Cardiac muscle cell (in vitro differentiated cells and primary cell): ENCODE measurements around the gene SCARF2. TPM values are rescaled to one million over a fixed set of nuclear protein-coding genes. Genes with fewer than 3 reads are reported as not detected.
"Not testable (repeated sequence)": the region's sequence is repeated elsewhere in the genome, so short reads cannot be mapped to it uniquely, and the experiment has no call there.

Source experiments
- DNase-seq, 2 donors: peaks; one replicate each; pipeline versions ENCODE4 v3.0.0 to v3.0.0-alpha.2; 2010 to 2017; ENCODE audit warnings: low read depth in 1 of 2, low spot score in 1 of 2
- H3K27ac ChIP-seq: fragments of 200-600 bp; sonication (generic); 2 replicates; pipeline ENCODE4 v1.5.1; 2016
- H3K27me3 ChIP-seq: fragments of 200-600 bp; sonication (generic); 2 replicates; pipeline ENCODE4 v1.6.0; 2016; ENCODE audit warnings: control low read depth
- H3K36me3 ChIP-seq: fragments of 200-600 bp; sonication (generic); 2 replicates; pipeline ENCODE4 v1.5.1; 2016; ENCODE audit warnings: control low read depth
- H3K4me1 ChIP-seq: fragments of 200-600 bp; sonication (generic); 2 replicates; pipeline ENCODE4 v1.8.1; 2017; ENCODE audit warnings: low read depth, mild to moderate bottlenecking, mixed run types
- H3K4me3 ChIP-seq: fragments of 200-600 bp; sonication (generic); 2 replicates; pipeline ENCODE4 v1.5.1; 2016; ENCODE audit warnings: mild to moderate bottlenecking
- H3K9me3 ChIP-seq: fragments of 200-600 bp; sonication (generic); 2 replicates; pipeline ENCODE4 v1.5.1; 2017; ENCODE audit warnings: low read depth, mild to moderate bottlenecking, control low read depth
- polyA plus RNA-seq: library from polyadenylated mRNA; unstranded; fragments of >200 nt; fragmentation: Nextera tagmentation; extraction: Ambion mirVana; gene quantifications from 2 replicates; pipeline ENCODE4 v1.2.1, GENCODE V29; 2016
- total RNA-seq: library from RNA; depleted of rRNA; stranded (reverse); fragments of >200 nt; gene quantifications from 2 replicates; pipeline ENCODE4 v1.2.3, GENCODE V29; 2016
- TF ChIP-seq, protein P1 (sequence below): IDR thresholded peaks from 2 replicates; pipeline ENCODE4 v1.5.1; 2012; ENCODE audit warnings: low read depth, mild to moderate bottlenecking, low read length

SCARF2 gene
- total and polyA plus RNA-seq, 2 experiments from 2014 or later, result 38.0 to 66.1 TPM

DNA sequence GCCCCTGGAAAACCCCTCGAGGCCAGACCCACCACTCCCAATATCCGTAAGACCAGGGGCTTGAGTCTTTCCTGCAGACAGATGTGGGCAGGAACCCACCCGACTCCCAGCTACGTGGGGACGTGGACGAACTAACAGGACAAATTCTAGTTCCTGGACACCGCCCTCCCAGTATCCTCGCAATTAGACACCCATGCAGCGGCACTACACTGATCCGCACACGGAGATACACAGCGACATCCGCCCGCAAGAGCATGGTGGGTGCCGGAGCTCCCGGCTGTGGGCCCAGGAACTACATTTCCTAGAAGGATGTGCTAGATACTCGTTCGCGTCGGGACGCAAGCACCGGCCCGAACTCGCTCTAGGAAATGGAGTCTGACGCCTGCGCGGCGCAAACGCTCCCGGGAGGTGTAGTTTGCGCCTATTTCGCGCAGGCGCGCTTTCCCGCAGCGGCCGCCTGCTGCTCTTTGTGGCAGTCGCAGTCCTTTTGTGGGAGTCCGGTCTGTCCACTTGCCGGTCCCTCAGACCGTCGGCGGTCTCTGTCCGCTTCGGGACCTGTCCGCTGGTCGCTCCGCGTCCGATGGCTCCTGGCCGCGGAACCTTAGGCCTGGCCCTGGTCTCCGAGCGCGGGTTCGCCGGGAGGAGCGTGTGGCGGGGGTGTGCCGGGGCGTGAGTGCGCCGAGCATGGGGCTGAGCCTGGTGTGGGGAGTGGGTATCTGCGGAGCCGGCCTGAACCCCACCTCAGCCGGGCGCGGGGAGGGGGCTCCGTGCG, 43.7 kb downstream of the SCARF2 start, which contains the start of gene ZNF74:
TSS of gene ZNF74 (plus strand) at position 447 of the 772 bp plus-strand sequence. CDS start 478 bp downstream, outside the sequence.
- H3K4me3 ChIP-seq, result peak within 1 kb of the TSS; percentile 78
- H3K36me3 ChIP-seq, result no peaks in the 10 kb centered on the region
- H3K27ac ChIP-seq, result peak within 1 kb of the TSS; percentile 90
- DNase-seq, result peak; percentile 95
- TF ChIP-seq, protein P1, sequence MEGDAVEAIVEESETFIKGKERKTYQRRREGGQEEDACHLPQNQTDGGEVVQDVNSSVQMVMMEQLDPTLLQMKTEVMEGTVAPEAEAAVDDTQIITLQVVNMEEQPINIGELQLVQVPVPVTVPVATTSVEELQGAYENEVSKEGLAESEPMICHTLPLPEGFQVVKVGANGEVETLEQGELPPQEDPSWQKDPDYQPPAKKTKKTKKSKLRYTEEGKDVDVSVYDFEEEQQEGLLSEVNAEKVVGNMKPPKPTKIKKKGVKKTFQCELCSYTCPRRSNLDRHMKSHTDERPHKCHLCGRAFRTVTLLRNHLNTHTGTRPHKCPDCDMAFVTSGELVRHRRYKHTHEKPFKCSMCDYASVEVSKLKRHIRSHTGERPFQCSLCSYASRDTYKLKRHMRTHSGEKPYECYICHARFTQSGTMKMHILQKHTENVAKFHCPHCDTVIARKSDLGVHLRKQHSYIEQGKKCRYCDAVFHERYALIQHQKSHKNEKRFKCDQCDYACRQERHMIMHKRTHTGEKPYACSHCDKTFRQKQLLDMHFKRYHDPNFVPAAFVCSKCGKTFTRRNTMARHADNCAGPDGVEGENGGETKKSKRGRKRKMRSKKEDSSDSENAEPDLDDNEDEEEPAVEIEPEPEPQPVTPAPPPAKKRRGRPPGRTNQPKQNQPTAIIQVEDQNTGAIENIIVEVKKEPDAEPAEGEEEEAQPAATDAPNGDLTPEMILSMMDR, result no peak
- no peaks in the 10 kb centered on the region for H3K27me3 ChIP-seq
- H3K4me1 ChIP-seq, result peaks cover 11% of the 10 kb centered on the region
- no peaks in the 10 kb centered on the region for H3K9me3 ChIP-seq

DNA sequence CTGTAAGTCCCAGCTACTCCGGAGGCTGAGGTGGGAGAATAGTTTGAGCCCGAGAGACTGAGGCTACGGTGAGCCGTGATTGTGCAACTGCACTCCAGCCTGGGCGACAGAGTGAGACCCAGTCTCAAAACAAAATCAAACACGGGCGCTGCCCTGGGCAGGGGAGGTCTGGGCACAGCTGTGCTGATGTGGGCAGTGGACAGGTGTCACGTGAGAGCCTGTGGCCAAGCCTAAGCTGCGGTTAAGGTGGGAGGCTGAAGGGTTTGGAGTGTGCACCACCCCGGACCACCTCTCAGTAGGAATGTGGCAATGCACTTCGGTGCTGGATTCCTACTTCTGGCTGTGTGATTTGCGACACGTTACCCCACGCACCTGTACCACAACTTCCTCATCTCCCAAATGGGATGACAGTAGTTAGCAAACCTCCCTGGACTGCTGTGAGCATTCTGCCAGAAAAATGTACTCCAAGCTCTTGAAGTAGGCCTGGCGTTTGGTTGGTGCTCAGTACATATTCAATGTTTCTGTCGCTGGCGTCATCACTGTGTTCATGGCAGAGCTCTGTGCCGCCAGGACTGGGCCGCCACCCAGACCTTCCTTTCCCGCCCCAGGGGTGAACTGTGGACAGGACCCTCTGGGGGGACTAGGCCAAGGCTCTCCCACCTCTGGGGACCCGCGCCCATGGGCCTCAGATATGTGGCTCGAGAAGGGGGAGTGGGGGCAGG, 44.5 kb downstream of the SCARF2 start:
- H3K4me1 ChIP-seq, result peaks cover 11% of the 10 kb centered on the region
- no peaks in the 10 kb centered on the region for H3K27me3 ChIP-seq
- DNase-seq, result no peak
- no peak overlapping the region for H3K4me3 ChIP-seq
- H3K27ac ChIP-seq, result peak overlapping the region; percentile 48
- no peaks in the 10 kb centered on the region for H3K9me3 ChIP-seq
- no peaks in the 10 kb centered on the region for H3K36me3 ChIP-seq
- TF ChIP-seq, protein P1, result no peak

GRCh38 chr22:20392365-20392881, 45.2 kb downstream of the SCARF2 start:
- H3K4me3 ChIP-seq, H3K27me3 ChIP-seq, H3K27ac ChIP-seq, H3K36me3 ChIP-seq, DNase-seq, H3K9me3 ChIP-seq: not testable (repeated sequence)
- peaks cover 11% of the 10 kb centered on the region for H3K4me1 ChIP-seq

DNA sequence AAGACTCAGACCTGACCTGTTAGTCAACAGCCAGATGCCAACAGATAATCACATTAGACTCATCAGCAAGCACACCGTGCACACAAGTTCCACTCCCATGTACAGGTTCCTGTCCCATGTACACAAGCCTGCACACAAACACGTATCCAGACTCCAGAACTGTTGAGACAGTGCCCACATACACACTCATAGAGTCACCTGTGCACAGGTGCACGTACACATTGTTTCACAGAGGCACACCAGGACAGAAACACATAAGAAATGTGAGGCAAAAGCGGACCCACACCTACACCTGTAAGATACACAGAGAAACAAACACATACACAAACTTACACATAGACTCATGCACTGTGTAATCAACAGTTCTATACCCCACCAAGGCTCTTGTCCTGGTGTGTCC, 46.4 kb downstream of the SCARF2 start:
- no peaks in the 10 kb centered on the region for H3K27me3 ChIP-seq
- peaks cover 4% of the 10 kb centered on the region for H3K4me1 ChIP-seq
- no peak for DNase-seq
- no peaks in the 10 kb centered on the region for H3K9me3 ChIP-seq
- no peak overlapping the region for H3K27ac ChIP-seq
- no peak overlapping the region for H3K4me3 ChIP-seq
- no peaks in the 10 kb centered on the region for H3K36me3 ChIP-seq
- TF ChIP-seq, protein P1, result no peak

DNA sequence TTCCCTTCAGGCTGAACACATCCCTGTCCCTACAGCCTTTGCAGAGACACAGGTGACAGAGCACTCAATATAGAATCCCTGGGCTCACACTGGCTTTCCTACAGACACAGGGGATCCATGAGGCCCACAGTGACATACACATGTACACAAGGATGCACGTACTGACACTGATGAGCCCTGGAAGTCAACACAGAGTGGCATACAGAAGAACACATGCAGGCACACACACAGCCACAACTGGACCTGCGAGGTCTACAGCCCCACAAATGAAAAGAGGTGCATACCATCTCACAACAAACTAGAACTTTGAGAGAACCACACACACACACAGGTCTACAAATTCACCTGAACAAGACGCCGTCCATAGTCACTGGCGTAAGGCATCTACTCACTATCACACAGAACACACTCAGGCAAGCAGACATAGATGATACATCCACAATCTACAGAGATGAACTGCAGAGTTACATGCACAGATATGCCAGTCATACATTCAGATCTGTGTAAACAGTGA, 47.2 kb downstream of the SCARF2 start:
- Histone ChIP-seq H3K9me3 (no peaks in the 10 kb centered on the region), H3K4me3 (no peak overlapping the region), H3K36me3 (no peaks in the 10 kb centered on the region), H3K27ac (no peak overlapping the region), H3K27me3 (no peaks in the 10 kb centered on the region), H3K4me1 (no peaks in the 10 kb centered on the region)
- TF ChIP-seq, protein P1, result no peak
- no peak for DNase-seq
